ENCODE measurements around the gene ZNF467.

The ZNF467 gene

GRCh38 chr7:149736478-149737360 lies 36.7 kb downstream of the ZNF467 start:
- DNase-seq = peak; percentile 6

DNA sequence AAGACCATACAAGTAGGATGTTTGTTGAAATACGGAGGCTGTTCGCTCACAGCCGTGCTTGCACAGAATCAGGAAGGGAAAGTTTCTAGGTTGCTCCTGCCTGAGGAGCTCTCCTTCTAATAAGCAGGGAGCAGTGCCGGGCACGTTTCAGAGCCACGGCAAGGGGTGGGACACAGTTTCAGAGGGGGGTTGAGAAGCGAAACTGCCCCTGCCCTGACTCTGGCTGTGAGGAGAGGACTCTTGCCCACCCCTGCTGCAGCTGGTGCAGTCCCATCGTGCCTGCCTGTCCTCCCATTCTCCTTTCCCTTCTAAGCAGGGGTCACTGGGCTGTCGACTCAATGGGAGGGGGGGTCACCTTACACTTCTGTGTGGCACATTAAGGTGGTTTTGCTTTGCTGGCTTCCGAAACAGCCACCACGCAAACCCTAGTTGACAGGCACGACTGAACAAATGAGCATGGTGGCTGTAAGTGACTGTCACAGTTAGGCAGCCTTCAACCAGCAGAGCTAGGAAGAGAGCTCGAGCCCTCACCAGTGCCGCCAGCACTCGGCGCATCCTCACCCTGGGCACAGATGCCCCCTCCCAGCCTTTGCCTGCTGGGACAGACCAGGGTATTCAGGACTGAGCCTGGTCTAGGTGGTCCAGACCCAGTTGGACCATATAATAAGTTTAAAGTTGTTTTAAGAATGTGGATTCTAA lies 37.5 kb downstream of the ZNF467 start:
- no peak for DNase-seq

DNA sequence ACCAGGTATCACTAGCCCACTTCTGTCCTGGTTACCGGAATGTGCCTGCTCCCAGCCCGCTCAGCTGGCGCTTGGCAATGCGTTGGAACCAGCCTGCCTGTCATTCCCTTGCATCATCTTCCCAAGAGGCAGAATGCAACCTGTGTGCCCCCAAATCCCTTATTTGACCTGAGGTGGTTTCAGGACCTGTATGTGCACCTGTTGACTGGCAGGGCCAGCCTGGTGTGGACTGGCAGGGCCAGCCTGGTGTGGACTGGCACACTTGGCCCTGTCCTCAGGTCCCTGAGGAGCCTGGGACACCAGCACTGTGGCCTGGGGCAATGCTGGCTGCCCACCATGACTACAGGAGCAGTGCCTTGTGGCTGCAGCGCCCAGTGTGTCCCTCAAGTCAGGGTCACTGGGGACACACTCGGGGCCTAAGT lies 38.2 kb downstream of the ZNF467 start:
- no peak for DNase-seq

GRCh38 chr7:149734791-149735075 lies 38.7 kb downstream of the ZNF467 start:
- DNase-seq = no peak

DNA sequence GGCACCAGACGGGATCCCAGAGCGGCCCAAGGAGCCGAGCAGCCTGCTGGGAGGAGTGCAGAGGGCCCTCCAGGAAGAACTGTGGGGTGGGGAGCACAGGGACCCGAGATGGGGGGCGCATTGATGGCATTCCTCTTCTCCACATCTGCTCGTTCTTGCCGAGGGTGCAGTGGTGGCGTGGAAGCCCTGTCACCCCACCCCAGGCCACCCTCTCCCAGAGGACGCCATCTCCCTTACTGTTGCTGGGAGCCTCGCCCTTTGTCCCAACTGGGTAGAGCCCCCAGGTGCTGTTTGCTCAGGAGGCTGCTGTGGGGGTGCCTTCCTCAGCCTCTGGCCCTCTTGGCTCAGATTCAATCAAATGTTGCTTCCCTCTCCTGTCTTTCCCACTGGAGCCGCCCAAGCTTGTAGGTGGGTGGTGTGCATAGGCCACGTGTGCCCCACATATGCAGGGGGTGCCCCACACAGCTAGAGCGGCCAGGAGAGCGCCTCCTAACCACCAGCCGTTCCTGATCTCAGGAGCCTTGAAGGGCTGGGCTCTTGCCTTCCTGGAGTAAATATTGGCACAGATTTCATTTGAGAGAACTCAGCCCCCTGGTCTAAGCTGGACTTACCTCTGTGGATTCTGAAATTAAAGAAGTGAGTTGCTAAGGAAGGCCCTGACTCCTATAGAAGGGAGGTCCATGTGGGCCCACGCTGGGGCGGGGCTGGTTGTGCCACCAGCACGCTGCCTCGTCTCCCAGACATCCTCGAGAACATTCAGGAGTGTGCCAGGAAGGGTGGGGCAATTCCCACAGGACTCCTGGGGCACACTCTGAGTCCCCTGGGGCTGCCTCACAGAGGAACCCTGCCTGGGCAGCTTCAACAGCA lies 39.2 kb downstream of the ZNF467 start:
- no peak for DNase-seq

GRCh38 chr7:149733131-149733923 lies 40.1 kb downstream of the ZNF467 start:
- DNase-seq = no peak

DNA sequence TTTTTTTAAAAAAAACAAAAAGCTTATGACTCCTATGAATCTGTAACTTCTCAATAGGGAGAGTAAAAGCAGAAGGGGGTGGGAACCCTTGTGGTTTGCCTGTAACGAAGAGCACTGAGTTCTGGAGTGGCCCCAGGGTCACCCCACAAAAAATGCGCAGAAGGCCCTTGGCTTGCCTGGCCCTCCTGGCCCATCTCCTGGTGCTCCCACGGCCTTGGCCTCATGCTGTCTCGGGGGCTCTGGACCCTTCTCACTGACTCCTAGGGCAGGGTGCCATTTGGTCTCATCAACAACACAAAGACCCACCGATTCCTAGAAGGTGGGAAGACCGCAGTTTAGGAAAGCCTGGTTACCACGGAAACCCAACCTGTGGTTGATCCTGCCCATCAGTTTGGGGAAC lies 40.8 kb downstream of the ZNF467 start:
- no peak for DNase-seq

DNA sequence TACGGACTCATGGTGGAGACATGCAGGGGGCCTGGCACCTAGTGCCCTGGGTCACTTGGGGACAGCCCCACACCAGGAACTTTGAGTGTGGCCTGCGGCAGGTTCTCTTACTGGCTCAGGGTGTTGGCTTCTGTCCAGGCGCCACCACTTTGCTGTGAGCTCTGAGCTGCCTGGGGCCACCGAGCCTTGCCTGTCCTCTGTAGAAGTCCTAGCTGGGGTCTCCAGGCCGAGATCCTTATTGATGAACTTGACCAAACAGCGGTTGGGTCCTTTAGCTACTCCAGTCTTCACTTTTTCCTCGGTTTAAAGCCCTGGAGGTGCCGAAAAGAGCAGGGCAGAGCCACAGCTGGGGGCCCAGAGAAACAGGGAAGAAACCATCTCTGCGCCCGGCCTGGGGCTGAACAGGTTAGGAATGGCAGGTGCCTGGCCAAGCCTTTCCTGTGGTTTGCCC lies 41.3 kb downstream of the ZNF467 start:
- DNase-seq = no peak

DNA sequence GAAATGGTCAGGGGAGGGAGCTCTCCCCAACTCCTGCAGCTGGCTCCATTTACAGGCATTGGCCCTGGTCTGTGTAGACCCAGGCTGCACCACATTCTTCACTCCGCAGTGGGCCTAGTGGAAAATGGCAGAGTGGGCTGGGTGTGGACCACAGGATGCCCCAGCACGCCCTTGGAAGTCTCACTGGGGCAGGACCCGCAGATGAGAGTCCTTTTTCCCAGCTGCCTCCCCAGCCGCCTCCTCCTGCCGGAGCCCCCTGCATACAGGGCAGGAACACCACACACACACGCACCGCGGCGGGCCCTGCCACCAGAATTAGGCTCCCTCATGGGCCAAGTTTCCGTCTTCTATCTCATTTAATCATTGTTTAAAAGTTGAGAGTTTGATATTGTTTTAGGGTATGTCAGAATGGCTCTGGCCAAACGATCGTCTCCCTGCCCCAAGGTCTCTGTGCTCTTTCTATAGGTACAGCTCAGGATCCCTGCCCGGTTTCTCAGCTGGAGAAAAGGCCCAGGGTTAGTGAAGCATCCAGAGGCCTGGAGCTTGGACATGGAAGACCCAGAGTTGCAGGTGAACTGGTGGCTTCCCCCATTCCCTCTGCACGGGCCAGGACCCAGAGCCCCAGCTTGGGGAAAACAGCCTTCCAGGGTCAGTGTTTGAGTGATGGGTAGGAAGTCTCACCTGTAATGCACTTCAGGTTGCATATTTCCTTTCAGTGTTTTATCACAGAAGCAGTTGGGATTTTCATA lies 42.0 kb downstream of the ZNF467 start:
- no peak for DNase-seq

DNA sequence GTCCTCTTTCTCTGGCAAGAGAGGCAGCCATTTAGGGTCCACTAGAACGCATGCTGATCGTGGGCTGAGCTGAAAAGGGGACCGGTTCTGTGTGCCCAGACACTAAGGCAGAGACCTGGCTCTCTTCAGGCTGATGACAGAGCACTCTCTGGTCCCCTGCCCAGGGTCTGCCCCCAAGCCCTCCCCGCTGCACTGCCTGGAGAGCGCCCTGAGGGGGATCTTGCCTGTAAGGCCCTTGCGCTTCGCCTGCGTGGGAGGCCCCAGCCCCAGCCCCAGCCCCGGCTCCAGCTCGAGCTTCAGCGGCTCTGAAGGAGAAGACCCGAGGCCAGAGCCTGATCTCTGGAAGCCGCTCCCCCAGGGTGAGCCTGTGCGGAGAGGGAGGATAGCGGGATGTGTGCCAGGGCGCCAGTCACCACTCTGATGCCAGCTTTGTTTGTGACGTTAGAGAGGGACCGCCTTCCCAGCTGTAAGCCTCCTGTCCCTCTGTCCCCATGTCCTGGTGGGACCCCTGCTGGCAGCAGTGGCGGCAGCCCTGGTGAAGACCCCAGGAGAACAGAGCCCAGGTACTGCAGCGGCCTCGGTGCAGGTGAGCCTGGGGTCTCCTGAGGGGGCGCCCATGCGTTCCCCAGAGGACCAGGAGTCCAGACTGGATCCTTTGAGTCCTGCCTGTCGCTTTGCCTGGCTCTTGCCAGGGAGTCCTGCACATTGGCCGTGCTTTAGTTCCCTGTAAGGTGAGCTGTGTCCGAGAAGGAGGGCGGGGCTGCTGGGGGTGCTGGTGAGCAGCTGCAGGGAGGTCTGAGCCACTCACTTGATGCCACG lies 43.2 kb downstream of the ZNF467 start:
- no peak for DNase-seq

- DNase-seq = no peak
Measured at GRCh38 chr7:149729586-149729982, 43.8 kb downstream of the ZNF467 start.

DNA sequence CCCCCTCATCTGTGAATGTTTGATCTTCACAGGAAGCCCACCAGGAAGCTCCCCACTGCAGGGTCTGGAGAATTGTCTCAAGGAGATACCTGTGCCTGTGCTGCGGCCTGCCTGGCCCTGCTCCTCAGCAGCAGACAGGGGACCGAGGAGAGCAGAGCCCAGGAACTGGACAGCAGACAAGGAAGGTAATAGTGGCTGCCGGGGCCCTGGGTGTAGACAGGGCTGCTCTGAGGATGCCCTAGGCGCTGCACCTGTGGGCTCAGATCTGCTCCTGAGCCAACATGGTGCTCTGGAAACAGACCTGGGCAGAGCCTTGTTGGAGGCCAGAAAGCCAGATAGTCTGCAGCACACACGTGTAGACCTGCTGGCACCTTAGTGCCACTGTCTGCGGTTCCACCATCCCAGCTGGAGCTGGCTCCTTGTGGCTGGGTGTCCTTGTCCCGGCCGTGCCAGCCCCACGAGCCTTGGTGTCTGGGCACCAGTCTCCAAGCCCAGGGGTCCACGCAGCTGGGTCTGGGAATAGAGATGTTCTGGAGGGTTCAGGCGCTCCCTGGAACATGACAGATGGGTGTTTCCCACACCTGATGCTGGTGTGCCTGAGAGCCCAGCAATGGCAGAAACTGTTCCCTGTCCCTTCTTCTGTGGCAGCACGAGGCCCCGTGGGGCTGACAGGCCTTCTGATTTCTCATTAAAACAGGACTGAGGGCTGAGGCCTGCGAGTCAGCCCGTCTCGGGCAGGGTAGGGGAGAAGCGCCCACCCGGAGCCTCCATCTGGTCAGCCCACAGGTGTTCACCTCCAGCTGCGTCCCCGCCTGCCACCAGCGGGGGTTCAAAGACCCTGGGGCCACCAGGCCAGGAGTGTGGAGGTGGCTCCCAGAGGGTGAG lies 44.7 kb downstream of the ZNF467 start:
- no peak for DNase-seq

DNA sequence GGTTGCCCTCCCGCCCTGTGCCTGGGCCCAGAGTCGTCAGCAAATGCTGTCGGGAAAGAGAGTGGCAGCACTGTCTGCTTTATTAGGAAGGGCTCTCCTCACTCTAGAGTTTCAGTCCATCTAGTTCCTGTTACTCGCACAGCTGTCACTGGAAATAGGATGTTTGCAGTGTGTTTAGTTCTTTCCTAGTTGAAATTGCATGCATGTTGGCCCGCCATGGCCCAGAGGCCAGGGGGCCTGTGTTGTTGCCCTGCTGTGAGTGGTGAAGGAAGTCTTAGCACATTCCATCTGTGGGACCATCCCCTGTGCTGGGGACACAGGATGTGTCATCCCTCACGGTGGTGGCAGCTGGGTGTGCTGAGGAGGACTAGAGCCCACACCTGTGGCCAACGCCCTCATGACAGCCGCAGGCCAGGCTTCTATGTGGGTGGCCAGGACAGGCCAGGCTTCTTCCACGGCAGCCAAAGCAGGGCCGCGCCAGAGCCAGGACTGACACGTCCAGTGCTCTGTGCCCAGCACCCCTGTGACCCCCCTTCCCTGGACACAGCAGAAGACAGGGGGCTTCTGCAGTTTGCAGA lies 45.4 kb downstream of the ZNF467 start:
- no peak for DNase-seq

DNA sequence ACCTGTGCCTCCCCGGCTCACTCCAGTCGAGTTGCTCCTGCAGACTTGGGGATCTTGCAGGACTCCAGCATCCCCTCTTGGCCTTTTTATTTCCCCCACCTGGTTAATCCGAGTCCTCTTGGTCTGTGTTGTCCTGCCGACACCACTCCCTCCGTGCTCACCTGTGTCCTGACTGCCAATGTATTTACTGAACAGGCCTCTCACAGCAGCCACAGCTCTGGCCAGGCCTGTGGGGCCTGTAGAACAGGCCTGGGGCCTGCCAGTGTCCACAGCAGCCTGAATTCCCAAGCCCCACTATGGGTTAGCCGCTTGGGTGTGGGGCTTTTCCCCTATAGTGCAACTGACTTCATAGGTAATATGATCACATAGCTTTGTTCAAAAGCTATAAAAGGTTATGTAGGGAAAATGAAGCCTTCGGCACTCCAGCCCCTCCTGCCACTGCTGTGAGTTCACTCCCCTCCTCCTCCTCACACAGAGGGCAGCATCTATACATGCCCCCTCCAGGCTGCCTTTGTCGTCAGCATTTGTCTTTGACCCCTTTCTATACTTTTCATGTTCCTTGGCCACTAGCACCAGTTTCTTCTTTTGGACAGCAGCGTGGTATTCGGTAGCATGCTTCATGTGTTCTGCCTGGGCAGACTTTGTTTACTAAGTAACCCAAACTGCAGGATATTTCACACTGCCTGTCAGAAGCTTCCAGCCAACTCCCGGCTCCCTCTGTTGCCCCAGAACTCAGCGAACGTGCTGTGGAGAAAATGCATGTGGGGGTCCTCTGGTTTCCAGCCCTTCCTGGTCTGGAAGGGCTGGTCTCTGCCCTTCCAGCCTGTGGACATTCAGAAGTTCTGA lies 46.1 kb downstream of the ZNF467 start:
- DNase-seq = no peak

DNA sequence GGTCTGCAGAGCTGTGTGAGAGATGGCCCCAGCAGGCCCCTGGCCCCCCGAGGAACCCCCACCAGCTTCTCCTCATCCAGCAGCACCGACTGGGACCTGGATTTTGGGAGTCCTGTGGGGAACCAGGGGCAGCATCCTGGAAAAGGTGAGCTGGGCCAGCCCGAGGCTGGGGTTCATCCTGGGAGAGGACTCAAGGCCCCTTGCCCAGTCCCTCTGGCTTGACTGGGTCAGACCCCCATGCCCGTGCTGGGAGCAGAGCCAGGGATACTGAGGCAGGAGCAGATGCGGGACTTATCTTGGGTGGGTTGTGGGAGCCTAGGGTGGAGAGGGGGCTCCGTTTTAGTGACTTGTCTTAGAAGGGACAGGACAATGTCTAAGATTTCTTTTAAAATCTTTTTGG lies 47.5 kb downstream of the ZNF467 start:
- no peak for DNase-seq

GRCh38 chr7:149725426-149725821 lies 48.0 kb downstream of the ZNF467 start:
- DNase-seq = no peak

DNA sequence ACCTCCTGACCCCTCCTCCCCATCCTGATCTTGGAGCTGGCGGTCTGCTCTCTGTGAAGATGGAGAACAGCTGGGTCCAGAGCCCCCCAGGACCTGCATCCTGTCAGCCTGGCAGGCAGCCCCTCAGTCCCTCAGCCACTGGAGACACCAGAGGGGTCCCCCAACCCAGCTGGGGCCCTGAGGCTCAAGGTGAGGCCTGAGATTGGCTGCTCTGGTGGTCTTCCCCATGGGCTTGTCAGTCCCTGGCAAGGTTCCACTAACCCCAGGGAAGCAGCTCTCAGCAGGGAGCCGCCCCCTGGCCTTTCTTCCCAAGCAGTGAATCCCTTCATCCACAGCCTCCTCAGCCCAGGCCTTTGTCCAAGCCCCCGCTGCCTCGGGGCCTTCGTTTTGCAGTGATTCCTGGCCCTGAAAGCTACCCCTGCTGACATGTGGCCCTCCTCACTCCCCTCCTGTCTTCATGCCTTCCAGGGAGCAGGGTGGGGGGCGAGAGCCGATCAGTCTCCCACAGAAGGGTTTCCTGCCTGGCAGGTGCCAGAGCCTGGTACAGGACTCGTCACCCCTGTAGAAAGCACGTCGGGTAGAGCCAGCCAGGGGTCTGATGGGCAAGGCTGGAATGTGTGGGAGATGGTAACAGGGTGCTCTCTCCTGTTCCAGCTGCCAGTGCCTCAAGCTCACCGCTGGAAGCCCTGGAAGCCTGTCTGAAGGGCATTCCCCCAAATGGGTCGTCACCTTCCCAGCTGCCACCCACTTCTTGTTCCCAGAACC lies 48.5 kb downstream of the ZNF467 start:
- DNase-seq = no peak

All from DMS79 treated with DMSO at 0.1 percent for 48 hours (cell line).